GM21786 (cell line): ENCODE results near the gene PDE6H.

ENCODE experiments used
- ATAC-seq: cut with Tn5 transposase; IDR thresholded peaks from one replicate; pipeline ENCODE4 v1.9.1; 2021; ENCODE audit not compliant: unreplicated experiment

The PDE6H gene

DNA sequence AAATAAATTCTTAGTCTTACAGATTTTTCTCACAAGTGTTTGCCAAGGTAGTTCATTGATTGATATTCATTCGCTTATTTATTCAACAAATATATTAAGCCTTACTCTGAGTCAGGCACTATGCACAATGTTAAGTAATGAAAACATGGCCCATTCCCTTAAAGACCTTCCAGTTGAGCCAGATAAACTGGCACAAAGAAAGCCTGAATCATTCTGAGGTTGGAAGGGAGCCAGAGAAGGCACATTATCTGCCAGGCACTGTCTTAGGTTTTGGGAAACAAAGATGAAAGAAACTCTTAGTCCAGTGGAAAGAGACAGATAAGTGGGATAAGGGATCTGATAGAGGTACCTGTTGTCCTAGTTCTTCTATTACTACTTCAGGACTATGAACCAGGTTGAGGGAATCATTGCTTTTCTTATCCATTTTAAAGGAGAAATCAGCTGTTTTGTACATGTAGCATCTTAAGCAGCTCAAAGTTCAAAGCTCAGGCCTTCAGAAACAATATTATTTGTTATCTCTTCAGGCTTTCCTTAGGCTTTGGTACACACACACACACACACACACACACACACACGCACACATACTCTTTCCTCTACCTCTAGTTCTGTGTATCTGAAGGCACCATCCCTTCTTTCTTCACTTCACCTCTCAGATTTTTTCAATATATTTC lies 27.0 kb downstream of the PDE6H start:
- no peak for ATAC-seq

- ATAC-seq, result no peak
Measured at GRCh38 chr12:15000575-15000974, 27.7 kb downstream of the PDE6H start.

DNA sequence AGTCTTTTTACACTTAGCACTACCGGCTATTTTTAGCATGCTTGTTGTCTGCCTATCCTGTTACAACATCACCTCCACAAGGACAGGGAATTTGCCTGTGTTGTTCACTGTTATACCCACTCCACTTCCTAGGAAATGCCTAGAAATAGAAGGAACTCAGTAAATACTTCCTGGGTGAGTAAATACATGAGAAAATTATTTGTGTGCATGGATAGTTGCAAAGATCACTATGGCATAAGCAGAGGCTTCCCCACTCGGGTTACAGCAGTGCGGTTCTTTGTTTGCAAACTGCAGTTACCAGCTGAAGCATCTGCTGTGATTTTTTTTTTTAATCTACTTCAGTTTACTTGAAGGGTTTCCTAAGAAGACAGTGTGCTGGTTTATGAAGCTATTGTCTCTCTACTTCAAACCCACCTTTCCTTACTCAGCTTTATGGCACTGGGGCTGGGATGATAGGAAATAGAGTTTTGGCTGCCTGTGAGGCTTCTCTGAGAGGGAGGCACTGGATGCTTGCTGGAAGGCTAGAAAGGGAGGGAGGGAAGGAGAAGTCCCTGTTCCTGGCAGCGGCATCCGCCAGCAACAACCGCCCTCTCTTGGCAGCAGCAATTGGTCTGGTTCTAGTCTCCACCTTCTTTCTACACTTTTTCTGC lies 29.0 kb downstream of the PDE6H start:
- ATAC-seq, result no peak

- ATAC-seq, result no peak
Measured at GRCh38 chr12:15004421-15004820, 31.6 kb downstream of the PDE6H start.

DNA sequence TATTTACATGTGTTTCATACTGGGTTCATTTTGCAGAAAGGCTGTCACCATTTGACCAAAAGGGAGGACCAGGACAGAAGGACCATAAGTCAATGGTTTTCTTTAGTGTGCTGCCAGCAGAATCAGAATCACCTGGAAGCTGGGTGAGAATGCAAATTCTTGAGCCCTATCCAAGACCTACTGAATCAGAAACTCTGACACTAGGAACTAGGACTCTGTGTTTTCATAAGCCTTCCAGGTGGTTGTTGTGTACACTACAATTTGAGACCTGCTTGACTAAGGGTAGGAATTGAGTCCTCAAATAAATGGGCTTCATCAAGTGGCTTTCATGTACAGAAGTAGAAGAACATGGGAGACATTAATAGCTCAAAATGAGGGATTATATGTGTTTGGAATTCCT lies 32.2 kb downstream of the PDE6H start:
- no peak for ATAC-seq

GRCh38 chr12:15007551-15007950 lies 34.7 kb downstream of the PDE6H start:
- ATAC-seq, result no peak

DNA sequence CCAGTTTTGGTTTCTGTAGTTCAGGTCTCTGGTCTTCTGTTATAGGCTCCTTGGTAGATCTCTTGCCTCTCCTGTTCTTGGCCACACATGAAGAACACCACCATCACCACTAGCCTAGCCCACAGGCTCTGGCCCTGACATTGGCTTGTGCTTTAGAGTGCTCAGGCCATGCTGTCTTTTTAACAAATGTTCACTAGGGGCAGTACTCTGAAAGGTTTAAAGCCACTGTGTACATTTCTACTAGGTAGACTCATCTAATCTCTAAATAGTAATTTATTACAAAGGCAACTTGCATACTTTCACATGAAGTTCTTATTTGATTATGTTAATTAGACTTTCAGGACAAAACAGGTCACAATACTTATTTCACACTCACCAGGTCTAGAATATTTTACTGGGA lies 38.3 kb downstream of the PDE6H start:
- ATAC-seq, result no peak

DNA sequence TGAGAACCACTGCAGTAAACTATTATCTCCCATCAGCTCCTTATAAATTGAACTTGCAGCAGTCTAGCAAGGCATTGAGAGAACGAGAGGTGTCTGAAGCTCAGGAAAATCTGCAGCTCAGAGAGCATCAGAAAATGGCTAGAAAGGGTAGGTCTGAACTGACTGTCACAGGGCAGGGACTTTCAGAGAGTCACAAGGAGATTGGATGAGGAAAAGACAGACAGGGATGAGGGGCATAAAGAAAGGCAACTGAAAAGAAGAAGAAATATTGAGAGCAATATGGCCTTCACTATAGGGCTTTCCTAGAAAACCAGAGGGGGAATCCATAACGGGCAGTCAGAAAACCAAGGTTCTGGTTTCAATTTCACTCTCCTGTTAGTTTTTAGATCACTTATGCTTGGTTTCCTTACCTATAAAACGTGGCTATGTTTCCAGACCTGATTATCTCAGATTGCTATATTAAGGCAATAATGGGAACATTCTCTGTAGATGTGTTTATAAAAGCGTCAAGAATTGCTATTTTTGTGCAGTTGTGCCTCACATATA lies 40.9 kb downstream of the PDE6H start:
- no peak for ATAC-seq

DNA sequence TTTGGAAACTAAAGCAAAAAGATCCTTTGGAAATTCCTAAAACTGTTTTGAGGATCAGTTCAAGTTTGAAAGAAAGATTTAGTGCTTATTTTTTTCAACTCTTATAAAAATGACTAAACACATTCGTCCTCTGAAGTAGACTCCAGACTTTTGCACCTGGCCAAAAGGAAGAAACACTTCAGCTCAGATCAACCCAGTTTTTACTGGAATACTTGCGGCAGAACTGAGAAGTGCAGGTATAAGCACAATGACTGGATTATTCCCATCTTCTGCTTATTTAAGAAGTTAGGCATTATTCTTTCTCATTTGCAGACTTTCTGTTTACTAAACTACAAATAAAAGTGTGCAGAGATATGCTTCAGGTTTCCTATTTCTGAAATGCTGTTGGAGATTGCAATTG lies 41.9 kb downstream of the PDE6H start:
- ATAC-seq, result no peak

DNA sequence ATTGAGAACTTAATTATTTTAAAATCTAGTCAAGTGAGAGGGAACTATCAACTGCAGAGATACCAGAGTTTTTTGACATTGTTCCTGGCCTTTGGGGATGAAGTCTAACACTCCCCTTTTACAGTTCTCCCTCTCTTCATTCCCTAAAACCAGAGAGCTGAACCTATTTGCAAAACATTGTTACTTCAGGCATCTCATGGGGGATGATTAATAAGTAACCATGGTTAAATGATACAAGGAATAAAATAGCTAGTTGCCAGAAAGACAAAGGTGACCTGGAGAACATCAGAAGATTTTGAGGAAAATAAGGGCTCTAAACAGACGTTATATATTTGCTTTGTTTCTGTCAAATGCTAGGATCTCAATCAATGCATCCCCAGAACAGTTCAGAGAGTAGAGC lies 42.3 kb downstream of the PDE6H start:
- no peak for ATAC-seq

GRCh38 chr12:15020156-15020555 lies 47.3 kb downstream of the PDE6H start:
- no peak for ATAC-seq
